Measurements from ENCODE around the gene SEC14L3.

SEC14L3 gene

GRCh38 chr22:30502153-30502552 lies 30.3 kb upstream of the SEC14L3 start:
- no peak for DNase-seq (ENCODE audit: low read depth)
- no peak for TF ChIP-seq CTCF (IDR thresholded peaks at IDR 0.05; ENCODE audit: control insufficient read depth, extremely low read depth, insufficient read depth)
- no peak overlapping the region for H3K4me3 ChIP-seq (ENCODE audit: low read depth, low read length)

- TF ChIP-seq CTCF (IDR thresholded peaks at IDR 0.05; ENCODE audit: control insufficient read depth, extremely low read depth, insufficient read depth), result no peak
- H3K4me3 ChIP-seq (ENCODE audit: low read depth, low read length), result no peak overlapping the region
- no peak for DNase-seq (ENCODE audit: low read depth)
These were observed 28.8 kb upstream of the SEC14L3 start for GRCh38 chr22:30500628-30501027.

- H3K4me3 ChIP-seq (ENCODE audit: low read depth, low read length), result no peak overlapping the region
- TF ChIP-seq CTCF (IDR thresholded peaks at IDR 0.05; ENCODE audit: control insufficient read depth, extremely low read depth, insufficient read depth), result no peak
- no peak for DNase-seq (ENCODE audit: low read depth)
These were observed 25.8 kb upstream of the SEC14L3 start for GRCh38 chr22:30497466-30498150.

GRCh38 chr22:30495041-30495784 lies 23.4 kb upstream of the SEC14L3 start:
- H3K4me3 ChIP-seq (ENCODE audit: low read depth, low read length), result no peak overlapping the region

GRCh38 chr22:30492144-30492543 lies 20.3 kb upstream of the SEC14L3 start:
- no peak for TF ChIP-seq CTCF (IDR thresholded peaks at IDR 0.05; ENCODE audit: control insufficient read depth, extremely low read depth, insufficient read depth)
- H3K4me3 ChIP-seq (ENCODE audit: low read depth, low read length), result no peak overlapping the region
- DNase-seq (ENCODE audit: low read depth), result no peak

More at GRCh38 chr22:30495041-30495784, 23.4 kb upstream of the SEC14L3 start:
- no peak for TF ChIP-seq CTCF (IDR thresholded peaks at IDR 0.05; ENCODE audit: control insufficient read depth, extremely low read depth, insufficient read depth)
- DNase-seq (ENCODE audit: low read depth), result no peak

- no peak overlapping the region for H3K4me3 ChIP-seq (ENCODE audit: low read depth, low read length)
- TF ChIP-seq CTCF (IDR thresholded peaks at IDR 0.05; ENCODE audit: control insufficient read depth, extremely low read depth, insufficient read depth), result no peak
- DNase-seq (ENCODE audit: low read depth), result no peak
These were observed 19.6 kb upstream of the SEC14L3 start for GRCh38 chr22:30491381-30491780.

Measured in LNCaP clone FGC (cell line).